Stimulated activated CD4-positive, alpha-beta T cell treated with anti-CD3 and anti-CD28 coated beads, Interleukin-2, amount 100 ng/mL, for 4 hours (primary cell): Measurements from ENCODE around the gene MID1.
"Not testable (repeated sequence)": the region's sequence is repeated elsewhere in the genome, so short reads cannot be mapped to it uniquely, and the experiment has no call there.

Experiments
- DNase-seq: peaks from one replicate; pipeline ENCODE4 v3.0.0-alpha.2; 2020; ENCODE audit warnings: low read depth

Gene MID1

GRCh38 chrX:10617186-10617998 lies 3.0 kb downstream of the MID1 start:
- DNase-seq = no peak

- no peak for DNase-seq
Observed at GRCh38 chrX:10615931-10616774, 4.2 kb downstream of the MID1 start.

- DNase-seq = no peak
Observed at GRCh38 chrX:10612215-10612614, 8.2 kb downstream of the MID1 start.

GRCh38 chrX:10611441-10612090 lies 8.8 kb downstream of the MID1 start:
- DNase-seq = no peak

- DNase-seq = no peak
Observed at GRCh38 chrX:10608099-10608498, 12.3 kb downstream of the MID1 start.

GRCh38 chrX:10607233-10607632 lies 13.2 kb downstream of the MID1 start:
- no peak for DNase-seq

GRCh38 chrX:10603612-10604011 lies 16.8 kb downstream of the MID1 start:
- no peak for DNase-seq

GRCh38 chrX:10602646-10603045 lies 17.7 kb downstream of the MID1 start:
- DNase-seq = no peak

GRCh38 chrX:10600479-10600878 lies 19.9 kb downstream of the MID1 start:
- no peak for DNase-seq

- DNase-seq = no peak
Observed at GRCh38 chrX:10598540-10598939, 21.8 kb downstream of the MID1 start.

GRCh38 chrX:10597871-10598270 lies 22.5 kb downstream of the MID1 start:
- no peak for DNase-seq

- DNase-seq = no peak
Observed at GRCh38 chrX:10591363-10592335, 28.7 kb downstream of the MID1 start.

GRCh38 chrX:10589787-10590186 lies 30.6 kb downstream of the MID1 start:
- DNase-seq = not testable (repeated sequence)

- no peak for DNase-seq
Observed at GRCh38 chrX:10589098-10589497, 31.3 kb downstream of the MID1 start.

- not testable (repeated sequence) for DNase-seq
Observed at GRCh38 chrX:10584882-10585281, 35.5 kb downstream of the MID1 start.

- DNase-seq = no peak
Observed at GRCh38 chrX:10582945-10583344, 37.4 kb downstream of the MID1 start.

- no peak for DNase-seq
Observed at GRCh38 chrX:10582215-10582733, 38.1 kb downstream of the MID1 start.

GRCh38 chrX:10579112-10580011 lies 41.0 kb downstream of the MID1 start:
- DNase-seq = no peak

- DNase-seq = no peak
Observed at GRCh38 chrX:10578527-10578926, 41.9 kb downstream of the MID1 start.

GRCh38 chrX:10577853-10578252 lies 42.5 kb downstream of the MID1 start:
- DNase-seq = no peak
